HTR-8/SVneo (cell line): Measurements from ENCODE around the gene TDG.
"Not testable (repeated sequence)": the region's sequence is repeated elsewhere in the genome, so short reads cannot be mapped to it uniquely, and the experiment has no call there.

ENCODE experiments used
- DNase-seq: peaks from one replicate; pipeline ENCODE4 v3.0.0; 2011; ENCODE audit warnings: low spot score, mixed read lengths; ENCODE audit not compliant: insufficient read length
- FAIRE-seq: peaks from 2 replicates; lab custom pipeline; 2011; peaks lifted over from hg19 to GRCh38; lab: Jason Lieb, UNC

TDG gene

DNA sequence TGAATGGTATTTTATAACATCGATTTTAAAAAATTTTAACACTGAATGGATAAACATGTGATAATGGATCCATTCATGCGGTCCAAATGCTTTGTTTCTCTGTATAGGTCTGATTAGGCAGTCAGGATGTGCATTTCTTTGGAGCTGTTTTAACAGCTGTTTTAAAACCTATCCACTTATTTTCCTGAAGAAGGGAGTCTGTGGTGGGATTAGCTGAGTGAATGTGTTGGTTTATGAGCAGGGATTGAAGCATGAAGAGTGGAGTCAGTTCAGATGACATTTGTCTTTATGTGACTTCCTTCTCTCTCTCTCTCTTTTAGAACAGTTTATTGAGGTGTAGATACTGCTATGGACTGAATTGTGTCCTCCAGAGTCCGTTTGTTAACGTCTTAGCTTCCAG, 46.7 kb downstream of the TDG start:
- DNase-seq (no peak), FAIRE-seq (no peak)

DNA sequence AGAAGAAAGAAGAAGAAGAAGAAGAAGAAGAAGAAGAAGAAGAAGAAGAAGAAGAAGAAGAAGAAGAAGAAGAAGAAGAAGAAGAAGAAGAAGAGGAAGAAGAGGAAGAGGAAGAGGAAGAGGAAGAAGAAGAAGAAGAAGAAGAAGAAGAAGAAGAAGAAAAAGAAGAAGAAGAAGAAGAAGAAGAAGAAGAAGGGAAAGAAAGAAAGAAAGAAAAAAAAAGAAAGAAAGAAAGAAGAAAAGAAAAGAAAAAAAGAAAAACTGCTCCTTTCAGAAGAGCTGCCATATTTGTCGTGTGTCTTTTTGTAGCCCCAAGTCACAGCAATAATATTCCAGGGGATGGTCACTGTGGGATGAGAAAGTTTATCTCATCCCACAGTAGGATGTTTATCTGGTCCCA, 56.2 kb downstream of the TDG start:
- not testable (repeated sequence) for DNase-seq, FAIRE-seq

- DNase-seq (no peak), FAIRE-seq (no peak)
Observed at GRCh38 chr12:104022786-104023185, 57.1 kb downstream of the TDG start.

DNA sequence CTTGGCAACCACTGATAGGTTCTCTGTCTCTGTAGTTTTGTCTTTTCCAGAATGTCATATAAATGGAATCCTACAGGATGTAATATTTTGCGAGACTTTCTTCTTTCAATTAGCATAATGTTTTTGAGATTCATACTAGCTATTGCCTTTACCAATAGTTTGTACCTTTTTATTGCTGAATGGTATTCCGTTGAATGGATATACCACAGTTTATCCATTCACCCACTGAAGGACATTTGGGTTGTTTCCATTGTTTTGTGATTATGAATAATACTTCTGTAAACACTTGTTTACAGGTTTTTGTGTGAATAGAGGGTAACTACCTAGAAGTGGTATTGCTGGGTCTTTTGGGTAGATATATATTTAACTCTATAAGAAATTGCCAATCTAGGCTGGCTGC, 58.0 kb downstream of the TDG start:
- DNase-seq (no peak), FAIRE-seq (no peak)

GRCh38 chr12:104024348-104024747, 58.7 kb downstream of the TDG start:
- FAIRE-seq = no peak

GRCh38 chr12:104025771-104026170, 60.1 kb downstream of the TDG start:
- FAIRE-seq (no peak), DNase-seq (no peak)

More at GRCh38 chr12:104024348-104024747, 58.7 kb downstream of the TDG start:
- DNase-seq = no peak

DNA sequence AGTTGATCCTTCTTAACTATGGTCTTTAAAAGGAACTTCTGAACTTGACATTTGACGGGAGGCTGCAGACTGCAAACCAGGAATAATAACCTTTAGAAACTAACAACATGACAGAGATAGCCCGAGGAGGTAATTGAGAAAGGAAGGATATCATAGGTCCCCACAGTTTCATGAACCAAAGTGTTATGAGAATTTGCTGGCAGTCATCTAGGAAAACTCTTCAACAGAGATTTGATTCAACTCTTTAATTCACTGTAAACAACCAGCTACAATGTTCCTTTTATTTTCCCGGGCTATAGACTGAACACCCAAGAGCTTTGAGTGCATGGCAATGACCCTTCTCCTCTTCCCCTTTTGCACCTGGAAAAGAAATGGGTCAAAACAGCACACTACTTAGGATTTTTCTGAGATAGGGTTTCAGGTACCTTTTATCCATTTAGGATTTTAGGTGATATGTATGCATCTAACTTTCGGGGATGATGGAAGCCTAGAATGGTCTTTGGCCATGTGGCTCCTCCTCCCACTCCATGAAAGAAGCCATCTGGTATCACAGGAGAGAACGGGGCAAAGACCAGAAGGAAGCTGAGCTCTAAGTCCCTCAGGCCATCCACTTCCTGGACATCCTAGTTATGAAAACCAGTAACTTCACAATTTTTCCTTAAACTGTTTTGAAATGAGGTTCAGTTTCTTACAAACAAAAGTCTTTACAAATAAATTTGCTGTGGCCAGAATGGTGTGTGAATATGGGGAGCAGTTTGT, 61.3 kb downstream of the TDG start:
- FAIRE-seq = no peak
- DNase-seq = no peak

GRCh38 chr12:104030596-104030995, 64.9 kb downstream of the TDG start:
- not testable (repeated sequence) for DNase-seq, FAIRE-seq

DNA sequence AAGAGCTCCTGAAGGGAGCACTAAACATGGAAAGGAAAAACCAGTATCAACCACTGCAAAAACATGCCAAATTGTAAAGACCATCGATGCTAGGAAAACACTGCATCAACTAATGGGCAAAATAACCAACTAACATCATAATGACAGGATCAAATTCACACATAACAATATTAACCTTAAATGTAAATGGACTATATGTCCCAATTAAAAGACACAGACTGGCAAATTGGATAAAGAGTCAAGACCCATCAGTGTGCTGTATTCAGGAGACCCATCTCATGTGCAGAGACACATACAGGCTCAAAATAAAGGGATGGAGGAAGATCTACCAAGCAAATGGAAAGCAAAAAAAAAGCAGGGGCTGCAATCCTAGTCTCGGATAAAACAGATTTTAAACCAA, 70.5 kb downstream of the TDG start:
- not testable (repeated sequence) for DNase-seq, FAIRE-seq
